GM10847 (cell line): ENCODE results near the gene TES.

Source experiments
- POLR2A ChIP-seq: IDR thresholded peaks from 2 replicates; pipeline ENCODE4 v1.6.1; 2011; ENCODE audit not compliant: insufficient read length; ENCODE audit errors: extremely low read depth

The TES gene

DNA sequence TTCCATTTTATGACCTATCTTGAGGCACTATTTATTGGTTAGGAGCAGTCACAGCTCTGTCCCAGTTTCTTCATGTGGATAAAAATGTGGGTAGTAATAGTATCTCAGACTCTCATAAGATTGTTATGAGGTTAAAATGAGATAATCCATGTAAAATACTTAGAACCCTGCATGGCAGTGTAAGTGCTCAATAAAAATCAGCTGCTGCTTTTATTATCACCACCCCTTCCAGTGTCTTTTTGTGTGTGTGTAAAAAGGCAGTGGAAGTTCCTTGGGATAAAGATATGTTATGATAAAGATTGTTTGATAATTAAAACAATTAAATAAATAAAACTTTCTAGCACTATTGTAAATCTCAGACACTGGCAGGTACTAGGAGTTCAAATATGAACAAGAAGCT lies 15.5 kb downstream of the TES start:
- TF ChIP-seq POLR2A: no peak

DNA sequence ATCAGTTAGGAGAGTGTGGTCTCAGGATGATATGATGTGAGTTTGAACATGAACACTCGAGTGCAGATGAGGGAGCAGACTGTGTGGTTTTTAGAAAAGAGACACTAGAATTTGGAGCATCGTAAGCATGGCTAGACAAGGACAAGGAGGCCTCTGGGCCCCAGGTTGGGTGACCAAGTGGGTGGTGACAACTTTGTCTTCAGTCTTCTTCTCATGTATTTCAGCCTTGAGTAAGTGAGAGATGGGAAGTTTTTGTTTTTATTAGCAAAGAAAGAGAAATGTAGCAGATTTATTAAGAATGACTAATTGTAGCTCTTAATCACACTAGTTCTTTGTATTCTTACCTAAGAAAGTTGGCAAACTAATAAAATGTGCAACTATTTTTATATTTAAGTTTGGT lies 16.3 kb downstream of the TES start:
- TF ChIP-seq POLR2A: no peak

DNA sequence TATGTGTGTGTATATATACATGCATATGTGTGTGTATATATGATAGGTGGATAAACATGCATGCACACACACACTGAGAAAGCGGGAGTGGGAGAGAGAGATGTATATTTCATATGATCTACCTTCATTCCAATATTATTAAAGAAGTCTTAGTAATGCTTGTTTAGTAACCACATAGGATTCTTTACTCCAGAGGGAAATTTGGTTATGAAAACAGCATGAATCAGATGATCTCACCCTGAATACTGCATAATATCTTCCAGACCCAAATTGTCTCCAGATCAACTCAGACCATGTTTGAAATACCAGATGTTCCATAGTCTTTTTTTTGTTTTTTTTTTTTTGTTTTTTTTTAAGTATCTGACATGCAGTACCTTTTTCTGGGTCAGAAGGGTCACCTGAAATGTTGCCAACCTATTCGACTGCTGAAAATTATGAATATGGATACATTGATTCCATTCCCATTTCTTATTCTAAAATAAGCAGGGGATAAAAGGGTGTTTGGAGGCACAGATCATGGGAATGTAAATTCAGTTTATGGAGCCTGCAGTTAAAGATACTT lies 17.4 kb downstream of the TES start:
- TF ChIP-seq POLR2A: no peak

DNA sequence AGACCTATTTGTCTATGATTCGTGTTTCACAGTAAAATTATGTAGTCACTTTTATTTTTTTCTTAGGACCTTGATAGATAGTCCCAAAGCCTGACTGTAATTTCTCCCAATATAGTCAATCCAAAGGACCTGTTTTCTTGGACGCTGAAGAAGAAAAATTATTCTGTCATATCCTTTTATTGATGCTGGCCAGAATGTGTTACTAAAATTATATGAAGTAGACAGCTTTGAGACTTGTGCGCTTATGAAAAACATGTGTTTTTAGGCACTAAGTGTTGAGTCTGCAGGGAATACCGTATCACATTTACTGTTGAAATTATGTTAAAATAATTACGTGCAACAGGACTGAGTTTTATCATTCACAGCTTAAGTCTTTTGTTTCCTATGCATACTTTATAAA lies 17.9 kb downstream of the TES start:
- TF ChIP-seq POLR2A: no peak

DNA sequence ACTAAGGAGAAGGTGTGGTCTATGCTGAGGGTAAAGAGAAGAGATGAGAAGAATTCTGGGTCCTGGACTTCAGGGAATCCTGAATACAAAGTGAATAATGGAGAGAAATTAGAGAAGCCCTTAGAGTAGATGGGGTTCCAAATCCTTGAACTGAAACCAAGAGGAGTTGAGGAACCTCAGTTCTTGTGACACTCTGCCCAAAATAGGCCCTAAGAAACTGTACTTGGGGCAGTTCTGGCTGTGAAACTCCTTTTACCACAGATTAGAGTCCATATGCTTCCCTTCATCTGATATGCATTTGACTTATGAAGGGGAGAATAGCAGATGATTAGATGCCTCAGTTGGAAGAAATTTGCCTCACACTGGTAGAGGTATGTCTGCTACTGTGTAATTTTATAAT lies 19.0 kb downstream of the TES start:
- no peak for TF ChIP-seq POLR2A

DNA sequence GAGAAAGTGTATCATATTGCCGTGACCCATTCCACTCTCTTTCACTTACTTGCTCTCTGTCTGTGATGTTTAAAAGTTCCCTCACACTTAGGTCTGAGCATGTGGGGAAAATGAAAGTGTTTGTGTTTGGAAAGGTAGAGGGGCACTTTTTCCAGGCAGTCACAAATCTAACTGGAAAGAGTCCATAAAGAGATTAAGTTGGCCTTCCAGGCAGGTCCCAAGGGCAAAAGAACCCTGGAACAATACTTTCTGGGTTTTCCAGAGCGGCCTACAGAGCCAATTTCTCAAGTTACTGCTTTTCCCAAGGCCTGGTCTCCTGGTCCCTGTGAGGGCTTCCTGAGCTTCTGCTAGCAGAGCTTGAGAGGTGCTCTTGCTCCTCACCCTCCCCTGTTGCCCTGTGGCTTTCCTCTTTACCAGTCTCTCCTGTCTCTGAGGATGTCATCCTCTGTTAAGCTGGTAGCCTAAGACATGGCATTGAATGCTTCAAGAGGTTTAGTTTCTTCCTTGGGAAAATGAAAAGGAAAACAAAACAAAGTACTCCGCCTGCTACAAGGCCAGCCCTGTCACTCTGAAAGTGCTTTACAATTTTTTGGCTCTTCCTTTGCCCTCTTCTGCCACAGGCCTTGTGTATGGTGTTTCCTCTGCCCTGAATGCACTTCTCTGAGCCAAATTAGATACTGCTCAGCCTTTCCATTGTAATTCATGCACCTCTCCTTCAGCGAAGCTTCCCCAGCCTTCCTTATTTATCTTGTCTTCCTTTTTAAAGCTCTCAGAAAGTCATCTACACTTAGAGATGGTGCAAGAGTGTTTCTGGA lies 20.1 kb downstream of the TES start:
- TF ChIP-seq POLR2A: no peak

DNA sequence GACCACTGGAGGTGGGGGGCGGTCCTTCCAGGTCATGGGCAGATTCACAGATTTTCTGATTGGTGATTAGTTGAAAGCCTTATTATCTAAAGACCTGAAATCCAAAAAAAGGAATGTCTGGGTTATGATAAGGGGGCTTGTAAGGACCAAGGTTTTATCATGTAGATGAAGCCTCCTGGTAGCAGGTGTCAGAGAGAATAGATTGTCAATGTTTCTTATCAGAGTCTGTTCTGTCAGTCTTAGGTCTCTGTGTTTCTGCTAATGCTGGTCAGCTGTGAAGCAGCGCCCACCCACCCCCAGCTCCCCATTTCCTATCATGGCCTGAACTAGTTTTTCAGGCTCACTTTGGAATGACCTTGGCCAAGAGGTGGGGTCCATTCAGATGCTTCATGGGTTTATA lies 21.2 kb downstream of the TES start:
- no peak for TF ChIP-seq POLR2A

DNA sequence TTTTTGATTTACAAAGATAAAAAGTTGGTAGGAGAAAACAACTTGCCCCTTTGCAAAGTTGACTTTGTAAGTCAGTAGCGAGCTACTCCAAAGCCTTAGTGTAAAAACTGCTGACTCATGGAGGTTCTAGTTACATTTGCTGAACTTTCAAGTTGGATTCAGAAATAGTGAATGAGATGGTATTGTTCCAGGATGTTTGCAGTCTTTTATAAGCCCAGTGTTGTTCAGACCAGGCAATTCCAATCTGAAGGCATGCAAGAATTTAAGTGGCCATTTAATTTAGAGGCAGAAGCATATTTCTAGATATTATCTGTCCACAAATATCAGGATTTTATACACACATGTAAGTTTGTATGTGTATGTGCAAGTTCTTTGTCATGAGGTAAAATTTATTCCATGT lies 21.6 kb downstream of the TES start:
- TF ChIP-seq POLR2A: no peak

DNA sequence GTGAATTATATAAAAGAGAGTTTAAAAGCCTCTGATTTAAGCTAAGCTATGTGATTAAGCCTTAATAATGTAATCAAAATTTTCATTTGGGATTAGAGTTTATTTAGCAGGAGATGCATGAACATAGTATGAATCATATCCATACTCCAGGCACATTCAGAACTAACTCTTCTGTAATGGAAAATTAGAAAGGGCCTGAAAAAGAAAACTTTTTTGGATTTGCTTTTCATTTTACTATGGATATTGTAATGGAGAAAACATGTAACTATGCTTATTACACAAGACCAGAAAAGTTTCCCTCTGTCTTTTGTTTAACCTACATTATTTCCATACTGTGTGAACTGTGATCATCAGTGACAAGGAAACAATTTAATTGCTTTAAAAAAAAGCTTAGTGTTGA lies 22.0 kb downstream of the TES start:
- TF ChIP-seq POLR2A: no peak

DNA sequence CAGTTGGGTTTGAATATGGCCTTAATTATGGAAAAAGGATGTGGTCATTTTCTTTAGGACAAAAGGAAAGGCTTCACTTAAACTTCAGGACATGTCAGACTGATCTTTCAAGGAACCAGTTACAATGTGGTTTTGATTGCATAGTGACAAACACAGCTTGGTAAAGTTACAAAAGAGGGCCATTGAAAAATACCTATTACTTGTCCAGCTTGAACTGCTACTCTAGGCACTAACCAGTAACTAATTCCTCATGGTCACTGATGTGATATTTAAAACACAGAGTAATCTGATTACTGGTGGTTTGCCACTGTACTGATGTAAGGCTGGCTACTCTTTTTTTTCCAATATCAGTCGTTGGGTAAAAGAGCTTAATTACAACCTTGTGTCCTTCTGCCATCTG lies 22.6 kb downstream of the TES start:
- TF ChIP-seq POLR2A: no peak

DNA sequence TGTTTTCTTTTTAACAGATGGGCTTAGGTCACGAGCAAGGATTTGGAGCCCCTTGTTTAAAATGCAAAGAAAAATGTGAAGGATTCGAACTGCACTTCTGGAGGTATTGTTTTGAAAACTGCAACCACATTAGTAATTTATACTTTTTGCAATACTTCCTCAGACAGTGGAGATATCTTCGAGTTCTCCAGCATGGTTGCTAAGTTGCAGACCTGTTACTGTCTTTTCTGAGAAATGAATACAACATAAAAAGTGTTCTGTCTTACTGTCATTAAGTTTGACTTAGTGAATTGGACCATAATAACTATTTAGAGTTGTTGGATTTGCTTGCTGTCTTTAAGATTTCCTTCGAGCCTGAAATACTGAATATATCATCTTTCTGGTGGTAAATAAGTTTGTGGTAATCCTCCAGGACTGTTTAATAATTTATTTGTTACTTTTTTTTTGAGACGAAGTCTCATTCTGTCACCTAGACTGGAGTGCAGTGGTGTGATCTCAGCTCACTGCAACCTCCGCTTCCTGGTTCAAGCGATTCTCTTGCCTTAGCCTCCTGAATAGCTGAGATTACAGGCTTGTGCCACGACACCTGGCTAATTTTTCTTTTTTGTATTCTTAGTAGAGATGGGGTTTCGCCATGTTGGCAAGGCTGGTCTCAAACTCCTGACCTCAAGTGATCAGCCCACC lies 24.3 kb downstream of the TES start:
- TF ChIP-seq POLR2A: no peak

DNA sequence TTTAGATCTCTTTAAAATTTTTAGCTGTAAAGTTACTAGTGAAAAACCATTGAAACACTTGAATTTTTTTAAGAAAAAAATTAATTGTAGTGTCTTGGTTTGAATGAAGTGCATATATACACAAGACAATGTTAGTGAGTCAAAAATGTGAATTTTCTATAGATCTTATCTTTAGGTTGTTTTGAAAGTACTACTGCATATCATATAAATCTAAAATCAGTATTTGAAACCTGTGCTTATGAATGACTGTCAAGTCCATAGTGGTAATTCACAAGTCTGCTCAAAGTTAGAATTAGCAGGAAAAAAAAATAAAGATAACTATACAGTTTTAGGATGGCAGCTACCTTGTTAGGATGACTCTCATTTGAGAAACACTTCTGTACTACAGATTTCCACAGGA lies 25.0 kb downstream of the TES start:
- TF ChIP-seq POLR2A: no peak

DNA sequence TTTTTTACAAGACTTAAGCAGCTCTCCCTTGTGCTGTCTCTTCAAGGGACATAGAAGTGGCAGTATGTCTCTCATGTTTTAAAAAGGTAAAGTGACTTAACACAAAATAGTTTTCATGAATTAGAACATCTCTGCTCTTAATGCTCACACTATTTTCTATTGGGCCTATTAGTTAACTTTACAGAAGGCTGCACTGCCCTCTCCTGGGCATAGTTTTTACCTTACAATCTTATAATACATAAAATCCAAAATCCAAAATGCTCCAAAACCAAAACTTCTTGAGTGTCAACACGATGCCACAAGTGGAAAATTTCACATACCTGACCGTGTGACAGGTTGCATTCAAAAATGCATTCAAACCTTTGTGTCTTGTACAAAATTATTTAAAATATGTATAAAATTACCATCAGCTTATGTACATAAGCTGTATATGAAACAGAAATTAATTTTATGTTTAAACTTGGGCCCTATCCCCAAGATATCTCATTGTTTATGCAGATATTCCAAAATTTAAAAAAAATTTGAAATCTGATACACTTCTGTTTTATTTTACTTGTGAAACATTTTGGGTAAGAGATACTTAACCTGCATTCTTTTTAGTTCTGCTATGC lies 25.8 kb downstream of the TES start:
- no peak for TF ChIP-seq POLR2A

DNA sequence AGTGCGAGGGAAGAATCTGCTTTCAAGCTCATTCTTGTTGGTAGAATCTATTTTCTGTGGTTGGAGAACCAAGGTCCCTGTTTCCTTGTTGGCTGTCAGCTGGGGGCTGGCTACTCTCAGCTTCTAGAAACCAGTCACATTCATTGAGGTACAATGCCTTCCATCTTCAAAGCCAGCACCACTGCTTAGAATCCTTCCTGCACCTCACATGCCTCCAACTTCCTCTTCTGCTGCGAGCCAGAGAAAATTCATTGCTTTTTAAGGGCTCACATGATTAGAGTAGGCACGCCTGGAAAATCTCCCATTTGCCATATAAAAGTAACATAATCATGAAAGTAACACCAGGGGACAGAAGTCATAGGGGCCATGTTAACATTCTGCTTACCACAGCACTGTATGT lies 28.7 kb downstream of the TES start:
- no peak for TF ChIP-seq POLR2A

DNA sequence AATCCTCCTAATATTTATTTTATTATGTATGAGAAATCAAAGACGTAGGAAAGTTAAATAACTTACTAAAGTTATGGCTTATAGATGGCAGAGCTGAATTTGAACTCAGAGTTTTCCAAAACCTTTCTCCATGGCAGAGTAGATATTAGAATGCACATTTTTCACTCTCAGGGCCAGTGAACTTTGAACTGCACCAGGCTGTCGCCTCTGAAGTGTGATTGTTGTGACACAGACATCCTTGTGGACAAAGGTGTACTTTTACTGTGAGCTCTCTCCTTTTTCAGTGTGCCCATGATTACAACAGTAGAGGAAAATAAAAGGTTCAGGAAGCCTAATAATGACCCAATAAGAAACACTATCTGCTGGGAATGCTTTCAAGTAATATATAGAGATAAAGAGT lies 29.1 kb downstream of the TES start:
- no peak for TF ChIP-seq POLR2A
